Fibroblast of lung (primary cell): ENCODE data around the gene AGAP1.

ENCODE experiments used
- CTCF ChIP-seq, 2 donors: IDR thresholded peaks in 1 of 2; conservative IDR thresholded peaks in 1 of 2; 1 replicate in 1 of 2; 2 replicates in 1 of 2; pipeline ENCODE4 v1.5.1; 2011 to 2012; ENCODE audit warnings: low read length in 2 of 2, control low read depth in 1 of 2, inconsistent platforms in 1 of 2, low read depth in 1 of 2, mild to moderate bottlenecking in 1 of 2
- EZH2 ChIP-seq: IDR thresholded peaks from 2 replicates; pipeline ENCODE4 v1.5.1; 2012; ENCODE audit warnings: low read length, control low read depth, mild to moderate bottlenecking; ENCODE audit errors: missing control alignments

GRCh38 chr2:235550946-235551345 lies 57.1 kb downstream of the AGAP1 start:
- TF ChIP-seq CTCF (conservative IDR thresholded peaks at IDR 0.05 in 1 of 2, IDR thresholded peaks at IDR 0.05 in 1 of 2; ENCODE audit: low read depth in 1 of 2, low read length in 2 of 2) = no peak
- TF ChIP-seq EZH2 = no peak
